Vagina (tissue), 2 donors: Measurements from ENCODE around the gene PACSIN1. TPM values are rescaled to one million over a fixed set of nuclear protein-coding genes. Genes with fewer than 3 reads are reported as not detected.

Experiments used
- DNase-seq, 2 donors: peaks; one replicate each; pipeline ENCODE4 v3.0.0-alpha.2; 2017; ENCODE audit errors: extremely low spot score in 2 of 2
- H3K27ac ChIP-seq: fragments of 200-600 bp; sonication (generic); one replicate; pipeline ENCODE4 v1.5.1; 2019
- H3K27me3 ChIP-seq: fragments of 200-600 bp; sonication (generic); one replicate; pipeline ENCODE4 v1.5.1; 2019
- H3K36me3 ChIP-seq, 2 donors: fragments of 200-600 bp; sonication (generic); one replicate each; pipeline ENCODE4 v1.5.1; 2017 to 2019
- H3K4me1 ChIP-seq: fragments of 200-600 bp; sonication (generic); one replicate; pipeline ENCODE4 v1.5.1; 2019
- H3K4me3 ChIP-seq, 2 donors: fragments of 200-600 bp; sonication (generic); 1 replicate in 1 of 2; 2 replicates in 1 of 2; pipeline ENCODE4 v1.5.1; 2016 to 2019
- H3K9me3 ChIP-seq: fragments of 200-600 bp; sonication (generic); one replicate; pipeline ENCODE4 v1.5.1; 2019
- POLR2A ChIP-seq, 2 donors: fragments of 450-650 bp; IDR thresholded peaks; one replicate each; pipeline ENCODE4 v1.6.1; 2017; ENCODE audit warnings: antibody characterized with exemption in 2 of 2, mild to moderate bottlenecking in 2 of 2, moderate library complexity in 2 of 2
- POLR2AphosphoS5 ChIP-seq, 2 donors: sonication (generic); formaldehyde crosslinking; IDR thresholded peaks; one replicate each; pipeline ENCODE4 v1.9.0; 2017; ENCODE audit warnings: antibody characterized with exemption in 2 of 2, mild to moderate bottlenecking in 2 of 2, low read depth in 1 of 2; ENCODE audit not compliant: insufficient read depth in 1 of 2
- intact Hi-C: fragments of 100-400 bp; cut with DNase I; formaldehyde crosslinking; loops from one replicate; pipeline ENCODE4 v1.15.1; 2023
- total RNA-seq: library from RNA; depleted of rRNA; stranded (reverse); fragments of >200 nt; gene quantifications from one replicate; pipeline ENCODE4 v1.2.3, GENCODE V29; 2016
- TF ChIP-seq, protein P1 (sequence below), 3 experiments: fragments of 450-650 bp in 2 of 3; fragments of 200-600 bp in 1 of 3; sonication (generic) in 1 of 3; IDR thresholded peaks; one replicate each; pipeline ENCODE4 v1.5.1; 2017 to 2019; ENCODE audit warnings: antibody characterized with exemption in 3 of 3, mild to moderate bottlenecking in 2 of 3, moderate library complexity in 2 of 3

Gene PACSIN1
- total RNA-seq, 1 donor from 2014 or later: 0.74 TPM

- intact Hi-C loops: no loop called here
- Histone ChIP-seq H3K27me3 (no peaks in the 10 kb centered on the region), H3K4me1 (no peaks in the 10 kb centered on the region), H3K9me3 (no peaks in the 10 kb centered on the region), H3K36me3 (no peaks in the 10 kb centered on the region), H3K4me3 (no peak overlapping the region), H3K27ac (no peak overlapping the region)
- no peak for DNase-seq
- TF ChIP-seq POLR2A (IDR thresholded peaks at IDR 0.05): no peak
- TF ChIP-seq, protein P1, sequence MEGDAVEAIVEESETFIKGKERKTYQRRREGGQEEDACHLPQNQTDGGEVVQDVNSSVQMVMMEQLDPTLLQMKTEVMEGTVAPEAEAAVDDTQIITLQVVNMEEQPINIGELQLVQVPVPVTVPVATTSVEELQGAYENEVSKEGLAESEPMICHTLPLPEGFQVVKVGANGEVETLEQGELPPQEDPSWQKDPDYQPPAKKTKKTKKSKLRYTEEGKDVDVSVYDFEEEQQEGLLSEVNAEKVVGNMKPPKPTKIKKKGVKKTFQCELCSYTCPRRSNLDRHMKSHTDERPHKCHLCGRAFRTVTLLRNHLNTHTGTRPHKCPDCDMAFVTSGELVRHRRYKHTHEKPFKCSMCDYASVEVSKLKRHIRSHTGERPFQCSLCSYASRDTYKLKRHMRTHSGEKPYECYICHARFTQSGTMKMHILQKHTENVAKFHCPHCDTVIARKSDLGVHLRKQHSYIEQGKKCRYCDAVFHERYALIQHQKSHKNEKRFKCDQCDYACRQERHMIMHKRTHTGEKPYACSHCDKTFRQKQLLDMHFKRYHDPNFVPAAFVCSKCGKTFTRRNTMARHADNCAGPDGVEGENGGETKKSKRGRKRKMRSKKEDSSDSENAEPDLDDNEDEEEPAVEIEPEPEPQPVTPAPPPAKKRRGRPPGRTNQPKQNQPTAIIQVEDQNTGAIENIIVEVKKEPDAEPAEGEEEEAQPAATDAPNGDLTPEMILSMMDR (IDR thresholded peaks at IDR 0.05): no peak
- no peak for TF ChIP-seq POLR2AphosphoS5 (IDR thresholded peaks at IDR 0.05; ENCODE audit: insufficient read depth in 1 of 2, low read depth in 1 of 2)
Measured at GRCh38 chr6:34560366-34561226, 94.7 kb downstream of the PACSIN1 start.

DNA sequence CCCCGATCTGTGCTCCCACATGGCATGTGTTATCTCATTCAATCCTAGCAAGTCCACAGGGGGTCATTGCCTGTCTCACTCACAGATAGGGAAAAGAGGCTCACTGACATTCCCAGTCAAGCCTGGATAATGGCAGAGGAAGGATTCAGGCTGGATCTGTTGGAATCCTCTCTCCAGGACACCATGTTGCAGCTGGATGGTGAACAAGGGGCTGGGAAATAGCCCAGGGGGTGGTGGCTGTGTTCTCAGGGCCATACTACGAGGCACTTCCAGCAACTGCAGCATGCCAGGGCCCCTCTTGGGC is 95.3 kb downstream of the PACSIN1 start:
- intact Hi-C loops: no loop called here
- H3K4me1 ChIP-seq: no peaks in the 10 kb centered on the region

GRCh38 chr6:34562350-34562749 is 96.5 kb downstream of the PACSIN1 start:
- H3K36me3 ChIP-seq: no peaks in the 10 kb centered on the region
- H3K4me1 ChIP-seq: no peaks in the 10 kb centered on the region
- intact Hi-C loops: no loop called here
- no peak overlapping the region for H3K27ac ChIP-seq
- H3K4me3 ChIP-seq: no peak overlapping the region
- no peaks in the 10 kb centered on the region for H3K27me3 ChIP-seq
- DNase-seq: no peak
- no peak for TF ChIP-seq POLR2AphosphoS5 (IDR thresholded peaks at IDR 0.05; ENCODE audit: insufficient read depth in 1 of 2, low read depth in 1 of 2)
- H3K9me3 ChIP-seq: no peaks in the 10 kb centered on the region

More for the DNA sequence above, 95.3 kb downstream of the PACSIN1 start:
- Histone ChIP-seq H3K27ac (no peak overlapping the region), H3K9me3 (no peaks in the 10 kb centered on the region), H3K36me3 (no peaks in the 10 kb centered on the region), H3K27me3 (no peaks in the 10 kb centered on the region), H3K4me3 (no peak overlapping the region)
- DNase-seq: no peak
- TF ChIP-seq POLR2A (IDR thresholded peaks at IDR 0.05) (no peak), POLR2AphosphoS5 (IDR thresholded peaks at IDR 0.05; ENCODE audit: insufficient read depth in 1 of 2, low read depth in 1 of 2) (no peak)
- TF ChIP-seq, protein P1 (IDR thresholded peaks at IDR 0.05): no peak

GRCh38 chr6:34562861-34563512 is 97.1 kb downstream of the PACSIN1 start:
- DNase-seq: no peak
- no peak overlapping the region for H3K27ac ChIP-seq
- intact Hi-C loops: no loop called here
- H3K9me3 ChIP-seq: no peaks in the 10 kb centered on the region
- H3K27me3 ChIP-seq: no peaks in the 10 kb centered on the region
- H3K4me3 ChIP-seq: no peak overlapping the region
- no peaks in the 10 kb centered on the region for H3K36me3 ChIP-seq
- TF ChIP-seq POLR2AphosphoS5 (IDR thresholded peaks at IDR 0.05; ENCODE audit: insufficient read depth in 1 of 2, low read depth in 1 of 2) (no peak), POLR2A (IDR thresholded peaks at IDR 0.05) (no peak)
- TF ChIP-seq, protein P1 (IDR thresholded peaks at IDR 0.05): no peak
- no peaks in the 10 kb centered on the region for H3K4me1 ChIP-seq

DNA sequence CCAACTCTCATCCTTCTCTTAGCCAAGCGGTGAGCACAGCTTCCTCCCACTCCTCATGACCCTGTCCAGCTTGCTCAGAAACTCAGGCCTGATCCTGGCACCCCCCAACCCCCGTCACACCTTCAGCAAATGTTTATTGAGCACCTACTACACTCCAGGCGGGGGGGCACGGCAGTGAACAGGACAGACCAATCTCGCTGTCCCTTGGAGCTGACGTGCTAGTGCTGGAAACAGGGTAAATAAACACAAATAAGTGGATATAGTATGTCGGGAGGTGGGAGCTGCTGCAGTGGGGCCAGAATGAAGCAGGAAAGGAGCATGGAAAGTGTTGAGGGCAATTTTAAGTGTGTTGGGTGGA is 97.6 kb downstream of the PACSIN1 start:
- TF ChIP-seq POLR2AphosphoS5 (IDR thresholded peaks at IDR 0.05; ENCODE audit: insufficient read depth in 1 of 2, low read depth in 1 of 2): no peak
- TF ChIP-seq, protein P1 (IDR thresholded peaks at IDR 0.05): no peak
- no peak for TF ChIP-seq POLR2A (IDR thresholded peaks at IDR 0.05)
- intact Hi-C loops: no loop called here
- H3K4me1 ChIP-seq: no peaks in the 10 kb centered on the region
- no peaks in the 10 kb centered on the region for H3K36me3 ChIP-seq
- DNase-seq: no peak
- H3K27me3 ChIP-seq: no peaks in the 10 kb centered on the region
- H3K4me3 ChIP-seq: no peak overlapping the region
- H3K9me3 ChIP-seq: no peaks in the 10 kb centered on the region
- no peak overlapping the region for H3K27ac ChIP-seq
